Right ventricle myocardium inferior (tissue), 1 donor: ENCODE results near the gene KDM4C. TPM values are rescaled to one million over a fixed set of nuclear protein-coding genes. Genes with fewer than 3 reads are reported as not detected.
"Not testable (repeated sequence)": the region's sequence is repeated elsewhere in the genome, so short reads cannot be mapped to it uniquely, and the experiment has no call there.

ENCODE experiments used
- ATAC-seq: fragments of 200-7000 bp; cut with Tn5 transposase; one replicate; pipeline ENCODE4 v1.9.1; 2020; ENCODE audit warnings: mild to moderate bottlenecking, moderate library complexity
- DNase-seq: peaks from one replicate; pipeline ENCODE4 v3.0.0; 2021; ENCODE audit errors: missing footprints
- intact Hi-C: fragments of 100-400 bp; cut with DNase I; formaldehyde crosslinking; loops from one replicate; pipeline ENCODE4 v1.11.0; 2022
- total RNA-seq: library from RNA; stranded (reverse); fragmentation: NEBNext Ultra II Directional; extraction: Animal tissue kit (Norgen Biotek cat#: 25700); gene quantifications from one replicate; pipeline ENCODE4 v1.2.1, GENCODE V29; 2021
- donor health status: DM: no; HTN: yes; CAD: no; lungs with severe emphysema.

Gene KDM4C
- total RNA-seq, 1 donor from 2014 or later, result 15.3 TPM

GRCh38 chr9:7176561-7176960 lies 418.8 kb downstream of the KDM4C start:
- ATAC-seq, result no peak
- intact Hi-C loops, result no loop called here
- DNase-seq, result no peak

- DNase-seq, result no peak
- intact Hi-C loops, result no loop called here
Measured at GRCh38 chr9:7177383-7177782, 419.6 kb downstream of the KDM4C start.

GRCh38 chr9:7178729-7179128 lies 421.0 kb downstream of the KDM4C start:
- DNase-seq (no peak), ATAC-seq (no peak)
- intact Hi-C loops, result no loop called here

More at GRCh38 chr9:7177383-7177782, 419.6 kb downstream of the KDM4C start:
- ATAC-seq, result no peak

- ATAC-seq (peak; percentile 84), DNase-seq (no peak)
- intact Hi-C loops, result no loop called here
Measured at GRCh38 chr9:7180247-7180646, 422.5 kb downstream of the KDM4C start.

GRCh38 chr9:7183139-7183538 lies 425.4 kb downstream of the KDM4C start:
- ATAC-seq, intact Hi-C loops, DNase-seq: not testable (repeated sequence)

GRCh38 chr9:7185612-7186011 lies 427.8 kb downstream of the KDM4C start:
- DNase-seq (no peak), ATAC-seq (no peak)
- intact Hi-C loops, result no loop called here

- no peak for DNase-seq
- intact Hi-C loops, result no loop called here
- ATAC-seq, result no peak
Measured at GRCh38 chr9:7186175-7186574, 428.4 kb downstream of the KDM4C start.

GRCh38 chr9:7192266-7192665 lies 434.5 kb downstream of the KDM4C start:
- ATAC-seq, result no peak
- DNase-seq, result no peak
- intact Hi-C loops, result no loop called here

GRCh38 chr9:7195526-7195925 lies 437.8 kb downstream of the KDM4C start:
- intact Hi-C loops, result no loop called here
- DNase-seq, result no peak
- no peak for ATAC-seq

- intact Hi-C loops, result no loop called here
- DNase-seq, result no peak
- ATAC-seq, result no peak
Measured at GRCh38 chr9:7196467-7196866, 438.7 kb downstream of the KDM4C start.

- intact Hi-C loops, result no loop called here
- DNase-seq (no peak), ATAC-seq (no peak)
Measured at GRCh38 chr9:7201196-7201595, 443.4 kb downstream of the KDM4C start.

GRCh38 chr9:7205806-7206205 lies 448.0 kb downstream of the KDM4C start:
- DNase-seq, result no peak
- intact Hi-C loops, result no loop called here
- no peak for ATAC-seq

- DNase-seq, result no peak
- ATAC-seq, result no peak
- intact Hi-C loops, result no loop called here
Measured at GRCh38 chr9:7206221-7206758, 448.5 kb downstream of the KDM4C start.

- ATAC-seq, result no peak
- DNase-seq, result no peak
- intact Hi-C loops, result no loop called here
Measured at GRCh38 chr9:7209016-7209715, 451.4 kb downstream of the KDM4C start.

- intact Hi-C loops, result no loop called here
- ATAC-seq (no peak), DNase-seq (no peak)
Measured at GRCh38 chr9:7209990-7210389, 452.2 kb downstream of the KDM4C start.

GRCh38 chr9:7210854-7211637 lies 453.3 kb downstream of the KDM4C start:
- DNase-seq (peak; percentile 56), ATAC-seq (no peak)
- intact Hi-C loops, result no loop called here

- no peak for DNase-seq
- intact Hi-C loops, result no loop called here
- no peak for ATAC-seq
Measured at GRCh38 chr9:7211657-7212056, 453.9 kb downstream of the KDM4C start.

- intact Hi-C loops, result no loop called here
- no peak for DNase-seq
Measured at GRCh38 chr9:7212101-7212500, 454.3 kb downstream of the KDM4C start.

GRCh38 chr9:7216004-7216841 lies 458.4 kb downstream of the KDM4C start:
- ATAC-seq, result no peak
- intact Hi-C loops, result no loop called here
- DNase-seq, result no peak

More at GRCh38 chr9:7212101-7212500, 454.3 kb downstream of the KDM4C start:
- ATAC-seq, result no peak
